Tibial nerve (tissue), 3 donors: ENCODE measurements around the gene TNIK.

ENCODE experiments used
- CTCF ChIP-seq, 5 experiments: fragments of 200-600 bp in 3 of 5; fragments of 450-650 bp in 2 of 5; sonication (generic) in 3 of 5; IDR thresholded peaks; one replicate each; pipeline ENCODE4 v1.5.1; 2016 to 2019; ENCODE audit warnings: antibody characterized with exemption in 5 of 5, mild to moderate bottlenecking in 3 of 5, moderate library complexity in 2 of 5
- POLR2A ChIP-seq, 2 donors: fragments of 450-650 bp; IDR thresholded peaks; one replicate each; pipeline ENCODE4 v1.6.1; 2017; ENCODE audit warnings: antibody characterized with exemption in 2 of 2, mild to moderate bottlenecking in 2 of 2, moderate library complexity in 2 of 2

DNA sequence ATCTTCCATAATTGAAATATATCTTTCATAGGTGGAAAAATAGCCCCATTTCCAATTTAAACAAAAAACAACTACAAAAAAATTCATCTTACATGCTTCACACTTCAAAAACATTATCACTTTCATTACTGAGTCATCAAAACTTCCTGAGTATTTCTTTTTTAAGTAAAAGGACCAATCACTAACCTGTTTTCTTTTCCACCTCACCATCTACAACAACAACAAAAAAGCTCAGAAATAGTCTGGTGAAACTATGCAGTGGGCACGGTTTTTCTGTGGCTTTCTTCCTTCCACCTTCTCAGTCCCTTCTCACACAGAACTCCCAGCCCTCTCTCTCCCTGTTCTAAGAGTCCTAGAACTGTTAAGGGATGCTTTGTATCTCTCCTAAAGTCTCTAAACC is 20.3 kb upstream of the TNIK start:
- TF ChIP-seq CTCF (IDR thresholded peaks at IDR 0.05), result no peak
- no peak for TF ChIP-seq POLR2A (IDR thresholded peaks at IDR 0.05)
